ENCODE results near the gene WFS1.
A peak's percentile ranks its signal among the peaks of the same experiment; 100 is the strongest.

The WFS1 gene

GRCh38 chr4:6338951-6339817 is 69.5 kb downstream of the WFS1 start:
- DNase-seq (ENCODE audit: low spot score), result no peak

DNA sequence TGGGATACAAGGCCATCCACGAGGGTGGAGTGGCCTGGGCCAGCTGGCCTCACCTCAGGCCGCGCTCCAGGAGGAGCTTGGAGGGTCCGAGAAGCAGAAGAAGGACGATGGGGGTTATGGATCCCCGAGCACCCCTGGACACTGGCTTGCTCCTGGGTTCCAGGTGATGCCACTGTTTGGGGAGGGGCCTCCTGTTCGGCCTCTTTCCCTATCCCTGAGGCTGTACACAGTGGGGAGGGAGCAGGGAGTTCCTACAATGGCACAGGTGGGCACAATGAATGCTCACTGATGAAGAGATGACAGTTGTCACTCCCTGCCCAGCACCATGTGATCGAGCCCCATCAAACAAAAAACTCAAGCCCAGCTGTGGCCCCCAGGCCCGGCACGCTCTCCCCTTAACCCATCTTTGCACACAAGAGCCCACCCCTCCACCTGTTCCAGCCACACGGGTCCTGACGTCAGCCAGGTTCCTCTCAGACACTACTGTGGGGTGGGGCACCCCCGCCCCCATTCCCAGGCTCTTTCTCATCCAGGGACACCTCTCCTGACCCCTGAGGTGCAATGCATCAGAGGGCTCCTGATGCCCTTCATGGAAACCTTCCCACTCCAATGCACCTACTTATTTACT is 70.3 kb downstream of the WFS1 start:
- DNase-seq (ENCODE audit: low spot score), result no peak

- no peak for DNase-seq (ENCODE audit: low spot score)
These were observed 70.9 kb downstream of the WFS1 start for GRCh38 chr4:6340446-6341015.

DNA sequence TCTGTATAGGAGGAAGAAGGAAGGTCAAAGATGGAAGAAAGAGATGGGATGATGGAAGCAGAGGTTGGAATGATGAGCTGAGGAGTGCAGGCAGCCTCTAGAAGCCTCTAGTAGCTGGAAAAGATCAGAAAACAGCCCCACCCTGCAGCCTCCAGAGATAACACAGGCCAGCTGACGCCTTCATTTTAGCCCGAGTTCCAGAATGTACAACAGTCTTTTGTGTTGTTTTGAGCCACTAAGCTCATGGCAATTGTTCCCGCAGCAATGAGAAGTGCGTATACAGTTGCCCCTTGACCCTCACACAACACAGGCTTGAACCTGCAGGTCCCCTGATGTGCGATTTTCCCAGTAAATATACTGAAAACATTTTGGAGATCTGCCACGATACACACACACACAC is 72.0 kb downstream of the WFS1 start:
- peak; percentile 66 for DNase-seq (ENCODE audit: low spot score)

DNA sequence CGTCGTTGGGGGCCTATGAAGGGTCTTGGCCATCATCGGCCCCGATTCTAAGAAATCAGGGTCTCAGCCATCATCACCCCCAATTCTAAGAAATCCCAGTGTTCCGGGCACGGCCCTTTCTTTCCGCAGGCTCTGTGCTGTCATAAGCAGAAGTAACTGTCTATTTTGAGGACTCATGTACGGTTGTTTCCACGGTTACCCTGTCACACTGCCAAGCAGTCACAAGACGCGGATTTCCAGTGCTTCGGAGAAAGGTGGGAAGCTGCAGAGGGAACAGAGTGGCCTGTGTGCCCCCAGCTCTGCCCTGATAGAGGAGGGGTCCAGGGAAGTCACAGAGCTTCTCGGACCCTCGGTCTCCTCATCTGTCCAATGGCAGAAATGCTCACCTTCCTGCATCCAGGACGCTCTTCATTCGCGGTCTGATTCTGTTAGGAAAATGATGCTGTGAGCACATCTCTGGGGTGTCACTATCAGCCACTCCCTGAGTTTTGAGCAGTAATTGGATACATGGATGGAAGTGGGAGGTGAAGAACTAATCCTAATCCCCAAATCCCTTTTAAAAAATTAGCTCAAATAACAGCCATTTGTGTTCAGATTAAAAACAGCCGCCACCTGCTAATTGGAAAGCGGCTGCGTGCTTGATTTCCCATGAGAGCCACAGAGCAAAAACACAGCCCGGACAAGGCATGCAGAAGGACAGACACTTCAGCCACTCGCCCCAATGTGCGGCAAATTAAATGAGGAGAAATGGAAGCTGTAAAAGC is 73.1 kb downstream of the WFS1 start:
- DNase-seq (ENCODE audit: low spot score), result peak; percentile 51

DNA sequence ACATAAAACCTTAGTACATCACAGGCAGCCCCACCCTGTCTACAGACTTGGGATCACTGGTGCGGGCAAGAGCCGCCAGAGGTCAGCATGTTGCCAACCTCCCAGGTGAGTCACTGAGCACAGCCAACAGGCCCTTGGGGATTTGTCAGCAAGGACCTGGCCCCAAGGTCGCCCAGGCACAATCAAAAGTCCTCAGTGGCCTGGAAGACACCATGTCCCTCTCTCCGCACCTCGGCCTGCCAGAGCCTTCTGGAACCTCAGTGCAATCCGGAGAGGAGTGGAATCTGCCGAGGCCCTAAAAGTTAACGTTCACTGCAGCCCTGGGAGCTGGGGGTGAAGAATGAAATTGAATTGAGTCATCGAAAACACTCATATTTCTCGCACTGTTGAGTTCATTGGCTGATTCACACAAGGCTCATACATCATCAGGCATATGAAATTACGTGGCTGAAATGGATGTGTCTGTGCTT is 74.3 kb downstream of the WFS1 start:
- no peak for DNase-seq (ENCODE audit: low spot score)

GRCh38 chr4:6345096-6345830 is 75.6 kb downstream of the WFS1 start:
- DNase-seq (ENCODE audit: low spot score), result no peak

- no peak for DNase-seq (ENCODE audit: low spot score)
These were observed 76.2 kb downstream of the WFS1 start for GRCh38 chr4:6345866-6346265.

DNA sequence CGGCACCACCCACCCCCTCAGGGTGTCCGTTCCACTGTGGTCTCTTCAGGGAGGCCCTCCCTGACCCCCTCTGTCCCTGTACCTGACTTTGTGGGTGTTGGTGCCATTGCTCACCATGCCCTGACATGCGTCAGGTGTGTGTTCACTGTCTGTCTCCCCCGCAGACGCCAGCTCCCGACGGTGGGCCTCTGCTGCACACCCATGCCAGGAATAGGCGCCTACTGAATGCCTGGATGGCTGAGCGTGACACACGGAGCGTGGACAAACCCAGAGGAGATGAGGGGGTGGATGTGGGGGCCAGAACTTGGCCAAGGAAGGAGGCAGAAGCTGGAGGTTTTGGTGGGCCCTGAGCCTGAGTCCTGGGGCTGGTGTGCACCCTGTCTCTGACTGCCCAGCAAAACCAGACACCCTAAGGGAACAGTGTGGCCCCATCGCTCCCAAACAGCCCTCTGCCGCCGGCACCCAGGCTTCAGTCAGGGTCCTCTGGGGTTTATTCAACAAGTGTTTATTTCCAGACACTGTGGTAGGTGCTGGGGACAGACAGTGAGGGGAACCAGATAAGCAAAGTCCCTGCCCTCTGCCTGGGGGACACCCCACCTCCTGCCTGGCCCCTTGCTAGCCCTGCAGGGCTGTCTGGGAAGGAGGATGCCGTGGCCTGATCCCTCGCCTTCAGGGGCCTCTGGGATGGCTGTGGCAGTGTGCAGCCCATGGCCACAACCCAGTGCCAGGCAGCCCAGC is 76.9 kb downstream of the WFS1 start:
- DNase-seq (ENCODE audit: low spot score), result no peak

- no peak for DNase-seq (ENCODE audit: low spot score)
These were observed 77.9 kb downstream of the WFS1 start for GRCh38 chr4:6347511-6348045.

GRCh38 chr4:6348408-6348807 is 78.8 kb downstream of the WFS1 start:
- no peak for DNase-seq (ENCODE audit: low spot score)

- no peak for DNase-seq (ENCODE audit: low spot score)
These were observed 80.4 kb downstream of the WFS1 start for GRCh38 chr4:6349896-6350603.

DNA sequence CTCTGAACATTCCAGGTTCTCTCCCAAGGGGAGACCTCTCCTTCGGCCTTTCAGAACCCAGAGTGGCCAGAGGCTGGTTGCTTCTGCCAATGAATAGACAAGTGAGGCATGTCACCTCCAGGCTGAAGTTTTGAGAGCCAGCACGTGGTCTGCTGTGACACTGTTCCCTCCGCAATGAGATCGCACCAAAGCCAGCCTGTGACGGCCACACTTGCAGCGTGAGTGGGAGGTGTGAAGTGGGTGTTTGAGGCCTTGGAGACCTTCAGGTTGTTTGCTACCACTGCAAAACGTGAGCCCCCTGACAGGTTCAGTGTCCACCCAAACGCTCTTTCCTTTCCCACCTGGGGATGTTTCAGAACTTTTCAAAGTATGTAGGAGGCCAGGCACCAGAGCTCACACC is 81.0 kb downstream of the WFS1 start:
- no peak for DNase-seq (ENCODE audit: low spot score)

- DNase-seq (ENCODE audit: low spot score), result no peak
These were observed 81.8 kb downstream of the WFS1 start for GRCh38 chr4:6351246-6352000.

DNA sequence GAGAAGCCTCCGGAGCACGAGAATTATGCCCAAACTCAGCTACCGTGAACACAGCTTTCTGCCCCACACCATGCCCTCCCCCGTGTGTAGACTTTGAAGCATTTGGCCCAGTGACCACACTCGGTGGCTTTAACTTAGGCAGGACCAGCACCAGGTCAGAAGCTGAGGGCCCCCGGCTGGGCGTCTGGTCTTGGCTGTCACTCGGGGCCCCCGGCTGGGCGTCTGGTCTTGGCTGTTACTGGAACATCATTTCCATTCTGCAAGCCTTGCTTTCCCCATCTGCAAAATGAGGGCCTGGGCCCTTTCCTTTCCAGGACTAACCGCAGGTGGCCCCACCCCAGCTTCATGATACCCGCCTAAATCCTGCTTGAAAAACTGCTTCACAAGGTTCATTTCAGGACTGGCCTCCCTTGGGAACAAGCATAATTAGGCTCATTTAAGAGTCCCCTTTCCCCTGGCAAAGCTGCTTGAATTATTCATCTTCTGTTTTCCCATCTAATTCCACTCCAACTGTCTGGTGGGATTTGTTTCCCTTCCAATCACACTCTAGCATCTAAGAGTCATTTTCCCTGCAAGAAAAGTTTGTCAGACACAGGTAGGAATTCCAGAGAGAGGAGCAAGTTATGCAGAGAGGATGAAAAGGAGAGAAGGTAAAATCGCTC is 82.5 kb downstream of the WFS1 start:
- DNase-seq (ENCODE audit: low spot score), result no peak

All from pons (tissue), 1 donor.